GM18507 (cell line): Measurements from ENCODE around the gene TMEM40.

Experiments used
- DNase-seq: peaks from one replicate; pipeline ENCODE4 v3.0.0; 2011; ENCODE audit warnings: low read depth; ENCODE audit not compliant: insufficient read length; ENCODE audit errors: extremely low spot score
- FAIRE-seq: peaks from 2 replicates; lab custom pipeline; 2011; peaks lifted over from hg19 to GRCh38; lab: Jason Lieb, UNC

Gene TMEM40

DNA sequence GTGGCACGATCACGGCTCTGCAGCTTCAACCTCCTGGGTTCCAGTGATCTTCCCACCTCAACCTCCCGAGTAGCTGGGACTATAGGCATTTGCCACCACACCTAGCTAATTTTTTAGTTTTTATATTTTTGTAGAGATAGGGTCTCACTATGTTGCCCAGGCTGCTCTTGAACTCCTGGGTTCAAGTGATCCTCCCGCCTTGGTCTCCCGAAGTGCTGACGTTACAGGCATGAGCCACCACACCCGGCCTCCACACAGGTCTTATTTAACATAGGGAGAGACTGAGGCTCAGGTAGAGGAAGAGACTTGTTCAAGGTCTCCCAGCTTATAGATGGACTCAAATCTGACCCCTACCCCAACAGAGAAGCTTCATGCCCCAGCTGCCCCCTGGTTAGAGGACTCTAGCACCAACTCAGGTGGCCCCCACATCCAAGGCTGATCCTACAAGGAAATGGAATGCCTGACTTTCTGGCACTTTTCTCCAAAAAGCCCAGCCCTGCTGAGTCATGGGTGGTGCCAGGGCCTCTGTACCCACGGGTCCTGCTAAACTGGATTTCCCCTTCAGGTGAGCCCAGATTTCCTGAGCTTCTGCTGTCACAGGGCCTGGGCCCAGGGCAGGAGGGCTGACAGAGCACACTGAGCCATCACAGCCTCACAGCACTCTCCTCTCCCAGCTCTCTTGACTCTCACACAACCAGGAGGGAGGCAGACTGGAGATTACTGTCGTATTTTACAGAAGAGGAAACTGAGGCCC is 5.6 kb downstream of the TMEM40 start:
- no peak for FAIRE-seq
- no peak for DNase-seq

GRCh38 chr3:12752809-12753208 is 6.2 kb downstream of the TMEM40 start:
- no peak for DNase-seq
- no peak for FAIRE-seq

GRCh38 chr3:12752102-12752501 is 7.0 kb downstream of the TMEM40 start:
- FAIRE-seq (no peak), DNase-seq (no peak)

DNA sequence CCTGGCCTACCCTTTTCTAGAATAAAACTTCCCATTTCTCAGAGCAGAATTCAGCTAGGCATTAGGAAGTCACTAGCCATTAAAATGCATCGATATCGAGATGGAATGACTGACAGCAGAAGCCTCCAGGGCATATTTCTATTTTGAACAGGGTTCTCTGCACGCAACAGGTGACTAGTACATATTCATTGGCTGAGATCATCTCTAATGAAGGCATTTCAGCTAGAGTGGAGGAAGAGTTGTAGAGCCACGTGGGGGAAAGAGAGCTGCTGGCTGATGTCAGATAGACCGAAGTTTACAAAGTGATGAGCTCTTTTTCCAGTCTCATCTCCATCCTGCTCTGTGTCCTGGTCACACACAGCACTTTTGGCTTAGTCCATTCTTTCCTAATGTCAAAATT is 7.5 kb downstream of the TMEM40 start:
- FAIRE-seq = no peak

GRCh38 chr3:12750658-12751071 is 8.4 kb downstream of the TMEM40 start:
- no peak for DNase-seq
- FAIRE-seq = peak; percentile 78

More for the DNA sequence above, 7.5 kb downstream of the TMEM40 start:
- DNase-seq = no peak

- no peak for FAIRE-seq
These were observed 8.8 kb downstream of the TMEM40 start for GRCh38 chr3:12750223-12750622.

DNA sequence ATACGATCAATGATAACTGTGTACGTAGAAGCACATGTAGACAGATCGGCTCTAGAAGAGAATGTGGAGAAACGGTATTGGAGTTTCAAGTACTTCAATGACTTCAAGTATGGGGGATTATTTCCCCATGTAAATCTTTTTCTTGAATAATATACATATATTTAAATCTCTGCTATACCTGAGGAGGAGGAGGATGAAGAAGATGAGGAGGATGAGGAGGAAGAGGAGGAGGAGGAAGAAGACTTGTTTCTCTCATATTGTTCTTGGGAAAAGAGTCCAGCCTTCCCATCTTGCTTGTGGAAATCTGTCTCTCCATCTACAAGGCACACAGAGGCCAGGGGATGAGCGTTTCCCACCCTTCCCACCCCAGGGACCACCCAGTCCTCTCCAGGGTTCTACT is 10.6 kb downstream of the TMEM40 start:
- FAIRE-seq (no peak), DNase-seq (no peak)

More at GRCh38 chr3:12750223-12750622, 8.8 kb downstream of the TMEM40 start:
- DNase-seq = no peak

DNA sequence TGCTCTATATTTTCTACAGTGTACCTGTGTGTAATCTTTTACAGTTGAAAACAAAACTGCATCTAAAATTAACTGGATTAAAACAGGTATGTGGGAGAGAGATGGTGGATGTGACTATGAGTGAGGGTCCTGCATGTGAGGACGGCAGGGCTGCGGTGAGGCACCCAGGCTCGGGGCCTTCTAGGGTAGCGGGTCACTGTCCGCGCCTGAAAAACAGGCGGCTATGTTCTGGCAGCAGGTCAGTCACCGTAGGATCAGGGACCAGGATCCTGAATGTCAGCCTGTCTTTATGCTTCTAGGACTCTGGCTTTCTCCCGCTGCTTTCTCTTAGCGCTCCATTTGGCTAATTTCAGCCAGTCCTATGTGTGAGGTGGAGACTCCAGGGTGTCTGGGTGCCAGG is 12.6 kb downstream of the TMEM40 start:
- FAIRE-seq (no peak), DNase-seq (no peak)

DNA sequence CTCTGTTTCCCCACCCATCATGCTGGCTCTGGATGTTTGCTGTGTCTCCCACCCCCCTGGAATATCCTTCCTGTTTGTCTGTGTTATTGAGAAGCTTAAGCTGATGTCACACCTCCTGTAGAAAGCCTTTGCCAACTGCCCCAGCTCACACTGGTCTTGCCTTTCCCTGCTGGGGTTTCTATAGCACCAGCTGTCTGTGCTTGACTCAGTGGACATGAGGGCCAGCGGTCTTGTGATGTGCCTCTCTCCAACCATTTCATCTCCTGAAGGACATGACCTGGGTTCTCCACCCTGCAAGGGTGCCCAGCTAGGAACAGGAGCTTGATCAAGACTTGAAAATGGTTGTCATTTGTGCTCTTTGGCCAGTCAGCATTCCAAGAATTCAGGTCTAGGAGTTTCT is 14.7 kb downstream of the TMEM40 start:
- DNase-seq (no peak), FAIRE-seq (no peak)

GRCh38 chr3:12743583-12743982 is 15.5 kb downstream of the TMEM40 start:
- no peak for FAIRE-seq
- no peak for DNase-seq

- FAIRE-seq = no peak
- DNase-seq = no peak
These were observed 16.5 kb downstream of the TMEM40 start for GRCh38 chr3:12742330-12743107.

DNA sequence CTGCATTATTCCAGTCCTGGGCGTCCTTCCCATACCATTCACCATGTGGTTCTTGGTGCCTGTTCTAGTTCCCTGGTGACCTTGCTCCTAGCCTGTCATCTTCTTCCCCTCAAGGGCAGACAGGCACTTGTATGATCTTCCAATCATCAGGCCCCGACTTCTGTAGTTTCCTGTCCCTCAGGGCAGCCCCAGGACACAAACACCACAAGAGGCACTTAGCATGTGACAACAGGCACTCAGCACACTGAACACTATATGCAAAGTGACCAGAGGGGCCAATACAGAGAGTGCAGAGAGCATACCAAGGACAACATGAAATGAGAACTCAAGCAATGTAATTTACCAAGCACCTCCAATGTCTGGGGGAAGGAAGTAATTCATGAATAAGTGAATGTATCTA is 17.9 kb downstream of the TMEM40 start:
- FAIRE-seq (peak; percentile 45), DNase-seq (no peak)

- DNase-seq = no peak
- FAIRE-seq = no peak
These were observed 21.2 kb downstream of the TMEM40 start for GRCh38 chr3:12737833-12738232.

GRCh38 chr3:12737319-12737718 is 21.7 kb downstream of the TMEM40 start:
- no peak for FAIRE-seq
- no peak for DNase-seq

- DNase-seq (no peak), FAIRE-seq (no peak)
These were observed 24.1 kb downstream of the TMEM40 start for GRCh38 chr3:12734960-12735359.

DNA sequence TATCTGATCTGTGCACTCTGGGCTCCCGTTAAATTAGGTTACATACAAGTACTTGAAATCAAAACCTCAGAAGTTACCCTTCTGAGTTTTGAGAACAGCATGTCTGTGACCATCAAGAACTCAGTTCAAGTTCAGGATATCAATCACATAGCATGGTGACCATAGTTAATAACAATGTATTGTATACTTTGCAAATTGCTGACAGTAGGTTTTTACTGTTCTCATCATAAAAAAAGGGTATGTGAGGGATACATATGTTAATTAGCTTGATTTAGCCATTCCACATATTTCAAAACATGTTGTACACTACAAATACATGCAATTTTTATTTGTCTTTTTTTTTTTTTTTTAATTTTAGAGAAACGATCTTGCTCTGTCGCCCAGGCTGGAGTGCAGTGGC is 25.5 kb downstream of the TMEM40 start:
- DNase-seq = no peak
- no peak for FAIRE-seq

GRCh38 chr3:12730506-12731242 is 28.4 kb downstream of the TMEM40 start:
- no peak for DNase-seq

DNA sequence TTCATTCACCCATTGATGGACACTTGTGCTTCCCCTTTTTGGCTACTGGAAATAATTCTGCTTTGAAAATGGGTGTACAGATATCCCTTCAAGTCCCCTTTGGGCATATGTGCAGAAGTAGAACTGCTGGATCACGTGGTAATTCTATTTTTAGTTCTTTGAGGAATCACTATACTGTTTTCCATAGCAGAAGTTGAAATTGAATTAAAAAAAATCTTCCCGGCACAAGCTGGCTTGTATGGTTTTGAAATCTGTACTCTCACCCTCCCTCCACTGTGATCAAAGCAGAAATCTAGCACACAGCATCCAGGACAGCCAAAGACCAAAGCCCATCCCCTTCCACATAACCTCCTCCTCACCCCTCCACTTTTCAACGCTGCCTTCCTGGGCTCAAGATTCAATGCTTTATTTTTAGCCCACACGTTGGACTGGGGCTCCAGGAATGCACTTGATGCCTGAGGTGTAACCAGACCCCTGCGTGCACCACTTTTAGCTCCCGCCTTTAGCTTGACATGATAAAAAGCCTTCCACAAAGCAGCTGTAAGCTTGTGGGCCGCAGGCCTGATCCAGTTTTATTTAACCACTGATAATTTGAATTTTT is 29.9 kb downstream of the TMEM40 start:
- no peak for FAIRE-seq
- no peak for DNase-seq

More at GRCh38 chr3:12730506-12731242, 28.4 kb downstream of the TMEM40 start:
- FAIRE-seq = no peak

- no peak for FAIRE-seq
- DNase-seq = no peak
These were observed 31.1 kb downstream of the TMEM40 start for GRCh38 chr3:12727937-12728336.

- no peak for FAIRE-seq
These were observed 31.6 kb downstream of the TMEM40 start for GRCh38 chr3:12727481-12727880.

More at GRCh38 chr3:12727481-12727880, 31.6 kb downstream of the TMEM40 start:
- no peak for DNase-seq
